CD14-positive monocyte (primary cell): ENCODE data around the gene CA5A. TPM values are rescaled to one million over a fixed set of nuclear protein-coding genes. Genes with fewer than 3 reads are reported as not detected.
A peak's percentile ranks its signal among the peaks of the same experiment; 100 is the strongest.

Experiments
- DNase-seq, 3 donors: peaks; one replicate each; pipeline ENCODE4 v3.0.0-alpha.2; 2011 to 2022
- H2AFZ ChIP-seq: 2 replicates; pipeline ENCODE4 v1.6.0; 2012; ENCODE audit warnings: mild to moderate bottlenecking, low read depth, low read length, inconsistent platforms; ENCODE audit not compliant: insufficient read depth, poor library complexity, severe bottlenecking
- H3K27ac ChIP-seq, 2 donors: 1 replicate in 1 of 2; 2 replicates in 1 of 2; pipeline ENCODE4 v1.5.1; 2012 to 2013; ENCODE audit warnings: low read length in 2 of 2, control low read depth in 1 of 2, inconsistent platforms in 1 of 2, low read depth in 1 of 2, mild to moderate bottlenecking in 1 of 2
- H3K27me3 ChIP-seq, 2 donors: one replicate each; pipeline versions ENCODE4 v1.6.0 to v1.6.1; 2011 to 2013; ENCODE audit warnings: low read length in 2 of 2; ENCODE audit not compliant: control insufficient read depth in 2 of 2, insufficient read depth in 2 of 2
- H3K36me3 ChIP-seq, 2 donors: replicated peaks in 1 of 2; 1 replicate in 1 of 2; 2 replicates in 1 of 2; pipeline versions ENCODE4 v1.5.1 to v1.6.1; 2012 to 2013; ENCODE audit warnings: low read length in 2 of 2, control low read depth in 1 of 2, inconsistent platforms in 1 of 2, mild to moderate bottlenecking in 1 of 2; ENCODE audit not compliant: insufficient read depth in 2 of 2, control insufficient read depth in 1 of 2
- H3K4me1 ChIP-seq, 2 donors: 1 replicate in 1 of 2; 2 replicates in 1 of 2; pipeline versions ENCODE4 v1.5.1 to v1.6.1; 2012 to 2013; ENCODE audit warnings: low read length in 2 of 2, control low read depth in 1 of 2, inconsistent platforms in 1 of 2, mild to moderate bottlenecking in 1 of 2, moderate library complexity in 1 of 2; ENCODE audit not compliant: insufficient read depth in 2 of 2, control insufficient read depth in 1 of 2
- H3K4me2 ChIP-seq: replicated peaks from 2 replicates; pipeline ENCODE3; 2012; ENCODE audit warnings: low read length, moderate library complexity, mild to moderate bottlenecking; ENCODE audit not compliant: poor library complexity, severe bottlenecking; ENCODE audit errors: extremely low read depth
- H3K4me3 ChIP-seq, 3 experiments: fragments of 200-600 bp in 1 of 3; sonication (generic) in 1 of 3; replicated peaks in 1 of 3; 1 replicate in 2 of 3; 2 replicates in 1 of 3; pipeline ENCODE4 v1.5.1; 2011 to 2013; ENCODE audit warnings: low read length in 3 of 3, mild to moderate bottlenecking in 3 of 3, control low read depth in 2 of 3, low read depth in 2 of 3, inconsistent platforms in 1 of 3, moderate library complexity in 1 of 3
- H3K79me2 ChIP-seq: 2 replicates; pipeline ENCODE4 v1.6.0; 2012; ENCODE audit warnings: mild to moderate bottlenecking, control low read depth, inconsistent platforms, low read length, moderate library complexity; ENCODE audit not compliant: insufficient read depth
- H3K9ac ChIP-seq: 2 replicates; pipeline ENCODE4 v1.6.0; 2017; ENCODE audit warnings: low read length, mild to moderate bottlenecking; ENCODE audit not compliant: insufficient read depth, poor library complexity, severe bottlenecking
- H3K9me3 ChIP-seq, 2 donors: replicated peaks in 1 of 2; 1 replicate in 1 of 2; 2 replicates in 1 of 2; pipeline versions ENCODE4 v1.5.1 to v1.6.1; 2012 to 2013; ENCODE audit warnings: low read length in 2 of 2, control low read depth in 1 of 2; ENCODE audit not compliant: control insufficient read depth in 1 of 2, insufficient read depth in 1 of 2
- H4K20me1 ChIP-seq: 2 replicates; pipeline ENCODE4 v1.6.0; 2012; ENCODE audit warnings: mild to moderate bottlenecking, low read length, control low read depth, moderate library complexity; ENCODE audit not compliant: insufficient read depth
- H3K27ac Mint-ChIP-seq, 7 donors: one replicate each; pipeline ENCODE4 v1.8.0; 2020; ENCODE audit warnings: mild to moderate bottlenecking in 7 of 7, mixed read lengths in 7 of 7, moderate library complexity in 6 of 7, inconsistent platforms in 2 of 7
- H3K27me3 Mint-ChIP-seq, 3 donors: one replicate each; pipeline ENCODE4 v1.8.0; 2021 to 2022; ENCODE audit warnings: low read depth in 3 of 3, mild to moderate bottlenecking in 3 of 3, mixed read lengths in 3 of 3, moderate library complexity in 3 of 3, inconsistent platforms in 1 of 3
- H3K36me3 Mint-ChIP-seq, 2 donors: one replicate each; pipeline ENCODE4 v1.8.0; 2020; ENCODE audit warnings: mixed read lengths in 2 of 2, inconsistent platforms in 1 of 2, mild to moderate bottlenecking in 1 of 2
- H3K4me1 Mint-ChIP-seq: one replicate; pipeline ENCODE4 v1.8.0; 2020; ENCODE audit warnings: mild to moderate bottlenecking, mixed read lengths
- H3K4me3 Mint-ChIP-seq, 2 donors: one replicate each; pipeline ENCODE4 v1.8.0; 2020; ENCODE audit warnings: mild to moderate bottlenecking in 2 of 2, mixed read lengths in 2 of 2, moderate library complexity in 1 of 2
- H3K9me3 Mint-ChIP-seq, 7 donors: one replicate each; pipeline ENCODE4 v1.8.0; 2020 to 2022; ENCODE audit warnings: mixed read lengths in 7 of 7, mild to moderate bottlenecking in 6 of 7, moderate library complexity in 6 of 7, inconsistent platforms in 2 of 7
- CTCF ChIP-seq: fragments of 200-600 bp; IDR thresholded peaks from one replicate; pipeline ENCODE4 v1.8.0; 2022; ENCODE audit warnings: antibody characterized with exemption, mild to moderate bottlenecking
- WGBS: methylation state at CpG from one replicate; pipeline ENCODE4 v1.1.5; 2013; ENCODE audit warnings: missing lambda C conversion rate; ENCODE audit not compliant: insufficient coverage; 5-methylcytosine and 5-hydroxymethylcytosine counted together
- intact Hi-C, 2 donors: fragments of 100-400 bp; cut with micrococcal nuclease; formaldehyde crosslinking; loops; one replicate each; pipeline versions ENCODE4 v1.15.0 to v1.15.1; 2023
- polyA plus RNA-seq, 3 donors: library from polyadenylated mRNA; depleted of rRNA in 1 of 3; unstranded in 2 of 3; stranded (reverse) in 1 of 3; fragments of 300-500 nt in 2 of 3; fragments of >200 nt in 1 of 3; fragmentation: Illumina TruSeq in 2 of 3; gene quantifications; 1 replicate in 2 of 3; 2 replicates in 1 of 3; pipeline ENCODE4 v1.2.3, GENCODE V29; 2012 to 2021

The CA5A gene
- polyA plus RNA-seq, 3 donors: not detected

DNA sequence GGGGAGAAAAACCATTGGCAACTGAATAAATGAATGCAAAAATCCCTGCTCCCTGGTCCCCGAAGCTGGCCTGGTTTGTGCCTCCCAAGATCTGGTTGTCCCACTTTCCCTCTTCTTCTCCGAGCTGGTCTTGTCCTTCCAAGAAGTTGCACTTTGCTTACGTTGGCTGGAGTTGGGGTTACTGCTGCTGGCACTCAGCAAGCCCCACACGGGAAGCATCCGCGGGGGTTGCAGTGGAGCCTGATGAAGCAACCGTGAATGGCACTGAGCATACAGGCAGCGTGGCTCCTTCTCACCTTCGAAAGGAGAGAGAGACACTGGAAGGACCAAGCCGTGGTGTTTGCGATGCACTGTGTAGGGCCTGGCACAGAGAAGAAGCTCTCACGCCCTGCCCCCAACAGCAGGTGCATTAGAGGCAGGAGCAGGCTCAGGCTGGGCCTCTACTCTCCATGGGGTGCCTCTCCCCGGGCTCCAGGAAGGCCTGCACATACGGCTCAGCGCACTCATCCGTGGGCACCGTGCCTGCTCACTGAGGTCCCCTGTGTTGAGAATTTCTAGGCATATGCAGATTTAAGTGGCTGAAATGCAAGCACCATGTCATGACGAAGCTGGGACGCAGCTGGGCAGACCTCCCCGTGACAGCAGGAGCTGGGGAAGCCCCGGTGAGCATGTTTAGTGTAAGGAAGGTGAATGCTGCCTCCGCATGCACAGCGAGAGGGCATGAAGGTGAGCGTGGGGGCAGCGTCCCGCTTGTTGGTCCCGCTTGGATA is 12.1 kb downstream of the CA5A start:
- Histone ChIP-seq H3K9me3 (no peaks in the 10 kb centered on the region), H3K9ac (no peak overlapping the region), H3K4me3 (no peak overlapping the region), H3K27me3 (peaks cover 0 to 5% of the 10 kb centered on the region in 2 donors), H3K4me1 (peaks cover 0 to 2% of the 10 kb centered on the region in 2 donors), H3K36me3 (no peaks in the 10 kb centered on the region), H3K79me2 (no peaks in the 10 kb centered on the region), H2AFZ (no peak overlapping the region), H3K27ac (no peak overlapping the region), H4K20me1 (no peaks in the 10 kb centered on the region), H3K4me2 (no peak overlapping the region)
- DNase-seq: no peak
- peak overlapping the region in 1 of 2 donors; percentile 39 for H3K4me3 Mint-ChIP-seq
- H3K36me3 Mint-ChIP-seq: no peaks in the 10 kb centered on the region
- no peak for TF ChIP-seq CTCF
- peak overlapping the region in 1 of 7 donors; percentile 68 for H3K27ac Mint-ChIP-seq
- intact Hi-C loops: no loop called here
- 86% methylated on average over 27 of the region's 27 CpGs for WGBS
- no peaks in the 10 kb centered on the region for H3K9me3 Mint-ChIP-seq
- H3K27me3 Mint-ChIP-seq: peaks cover 10 to 21% (median 19%) of the 10 kb centered on the region in 3 donors
- peaks cover 7% of the 10 kb centered on the region for H3K4me1 Mint-ChIP-seq

GRCh38 chr16:87922250-87922871 is 14.0 kb downstream of the CA5A start:
- intact Hi-C loops: no loop called here
- Mint-ChIP-seq H3K4me1 (peaks cover 13% of the 10 kb centered on the region), H3K36me3 (no peaks in the 10 kb centered on the region), H3K4me3 (no peak overlapping the region), H3K27ac (peak overlapping the region in 1 of 7 donors; percentile 55), H3K9me3 (no peaks in the 10 kb centered on the region), H3K27me3 (peaks cover 9 to 17% (median 16%) of the 10 kb centered on the region in 3 donors)
- DNase-seq: no peak
- Histone ChIP-seq H4K20me1 (no peaks in the 10 kb centered on the region), H3K4me1 (peaks cover 0 to 10% of the 10 kb centered on the region in 2 donors), H3K9me3 (no peaks in the 10 kb centered on the region), H3K27me3 (peaks cover 0 to 5% of the 10 kb centered on the region in 2 donors), H3K27ac (no peak overlapping the region), H3K4me2 (no peak overlapping the region), H3K36me3 (no peaks in the 10 kb centered on the region), H2AFZ (no peak overlapping the region), H3K9ac (no peak overlapping the region), H3K4me3 (no peak overlapping the region), H3K79me2 (no peaks in the 10 kb centered on the region)
- TF ChIP-seq CTCF: no peak
- WGBS: 97% methylated on average over 13 of the region's 14 CpGs
